ENCODE data around the gene IER3IP1.
"Not testable (repeated sequence)": the region's sequence is repeated elsewhere in the genome, so short reads cannot be mapped to it uniquely, and the experiment has no call there.

Gene IER3IP1

DNA sequence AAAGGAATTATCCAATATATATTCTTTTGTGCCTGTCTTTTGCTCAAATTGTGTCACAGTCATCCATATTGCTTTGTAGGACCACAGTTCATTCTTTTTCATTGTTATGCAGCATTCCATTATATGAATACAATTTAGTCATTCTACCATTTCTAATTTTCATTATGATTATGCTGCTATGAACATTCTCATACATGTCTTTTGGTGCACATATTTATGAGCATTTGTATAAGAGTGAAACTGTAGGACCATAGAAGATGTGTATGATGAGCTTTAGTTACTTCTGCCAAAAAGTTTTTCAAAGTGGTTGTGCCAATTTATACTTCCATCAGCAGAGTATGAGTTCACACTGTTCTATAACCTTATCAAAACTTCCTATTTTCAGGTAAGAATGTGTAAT, 7.7 kb downstream of the IER3IP1 start:
- in situ Hi-C loops (cut with HindIII; ENCODE audit: low pct_ligation_motif_present, low pct_unique_long_range_greater_than_20kb, low sequenced_read_pairs) = no loop called here
- DNase-seq = no peak

DNA sequence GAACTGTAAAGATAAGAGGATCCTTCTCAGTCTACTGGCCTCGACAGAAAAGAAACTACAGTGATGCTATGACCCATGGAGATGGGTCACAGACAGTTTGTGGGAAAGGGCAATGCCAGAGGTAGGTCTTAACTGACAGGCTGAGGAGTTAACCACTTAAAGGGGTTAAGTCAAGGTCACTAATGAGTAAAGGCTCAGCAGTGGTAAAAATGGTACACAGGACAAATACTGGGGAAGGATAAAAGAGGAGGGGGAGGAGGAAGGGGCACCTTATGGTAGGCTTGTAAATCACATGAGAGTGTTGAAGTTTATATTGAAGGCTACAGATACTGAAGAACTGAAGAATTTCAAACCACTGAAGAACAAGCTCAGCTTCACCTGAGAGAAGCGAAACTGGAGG, 9.9 kb downstream of the IER3IP1 start:
- DNase-seq = no peak

DNA sequence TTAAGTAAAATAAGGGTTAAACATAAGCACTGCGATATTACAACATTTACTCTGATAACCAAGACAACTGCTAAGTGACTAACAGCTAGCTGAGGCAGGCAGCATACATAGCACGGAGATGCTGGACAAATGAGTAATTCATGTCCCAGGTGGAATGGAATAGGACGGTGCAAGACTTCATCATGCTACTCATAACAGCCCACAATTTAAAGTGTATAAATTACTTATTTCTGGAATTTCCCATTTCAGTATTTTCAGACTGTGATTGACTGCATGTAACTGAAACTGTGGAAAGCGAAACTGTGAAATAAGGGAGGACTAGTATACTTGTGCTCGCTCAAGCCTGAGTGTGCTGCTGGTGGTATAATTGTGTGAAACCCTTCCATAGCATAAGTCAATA, 12.9 kb downstream of the IER3IP1 start:
- peak; percentile 69 for DNase-seq
- in situ Hi-C loops (cut with HindIII; ENCODE audit: low pct_ligation_motif_present, low pct_unique_long_range_greater_than_20kb, low sequenced_read_pairs) = no loop called here

More for the DNA sequence above, 9.9 kb downstream of the IER3IP1 start:
- in situ Hi-C loops (cut with HindIII; ENCODE audit: low pct_ligation_motif_present, low pct_unique_long_range_greater_than_20kb, low sequenced_read_pairs) = no loop called here

DNA sequence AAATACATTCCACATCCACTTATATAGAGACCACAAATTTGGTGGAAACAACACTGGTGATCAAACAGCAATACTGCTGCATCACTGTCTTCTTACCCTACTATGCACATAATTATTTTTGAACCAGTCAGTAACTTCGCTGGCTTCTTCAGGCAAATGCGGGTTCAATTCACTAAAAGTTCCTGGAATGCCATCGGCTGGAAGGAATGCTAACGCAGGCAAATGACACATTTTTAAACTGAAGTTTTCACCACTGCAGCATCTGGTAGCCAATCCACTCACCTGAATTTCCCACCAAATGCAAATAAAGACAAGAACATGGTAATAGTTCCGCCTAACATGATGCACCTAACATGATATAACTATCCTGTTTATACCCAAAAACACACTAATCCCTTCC, 15.9 kb downstream of the IER3IP1 start:
- DNase-seq = no peak
- in situ Hi-C loops (cut with HindIII; ENCODE audit: low pct_ligation_motif_present, low pct_unique_long_range_greater_than_20kb, low sequenced_read_pairs) = no loop called here

DNA sequence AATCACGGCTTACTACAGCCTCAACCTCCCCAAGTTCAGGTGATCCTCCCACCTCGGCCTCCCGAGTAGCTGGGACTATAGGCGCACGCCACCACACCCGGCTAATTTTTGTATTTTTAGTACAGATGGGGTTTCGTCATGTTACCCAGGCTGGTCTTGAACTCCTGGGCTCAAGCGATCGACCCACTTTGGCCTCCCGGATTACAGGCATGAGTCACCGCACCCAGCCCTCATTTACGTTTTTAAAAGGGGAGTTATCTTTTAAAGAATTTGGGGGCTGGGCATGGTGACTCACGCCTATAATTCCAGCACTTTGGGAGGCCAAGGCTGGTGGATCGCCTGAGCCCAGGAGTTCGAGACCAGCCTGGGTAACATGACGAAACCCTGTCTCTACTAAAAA, 17.8 kb downstream of the IER3IP1 start:
- DNase-seq; in situ Hi-C loops (cut with HindIII; ENCODE audit: low pct_ligation_motif_present, low pct_unique_long_range_greater_than_20kb, low sequenced_read_pairs): not testable (repeated sequence)

DNA sequence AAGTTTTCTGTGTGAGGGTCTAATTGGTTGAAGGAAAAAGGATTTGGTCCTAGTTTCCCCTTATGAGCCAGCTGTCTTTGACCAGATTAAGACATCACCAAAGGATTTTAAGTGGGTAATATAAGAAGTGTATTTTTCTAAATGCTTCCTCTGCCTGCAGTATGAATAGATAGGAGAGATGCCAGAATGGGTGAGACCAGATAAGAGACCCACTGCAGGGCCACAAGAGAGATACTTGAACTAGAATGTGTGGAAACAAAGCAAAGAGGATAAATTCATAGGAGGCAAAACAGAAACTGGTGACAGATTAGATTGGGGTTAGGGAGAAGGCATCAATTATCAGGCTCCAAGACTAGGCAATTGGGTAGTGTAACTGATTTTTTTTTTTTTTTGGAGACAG, 24.7 kb downstream of the IER3IP1 start:
- DNase-seq = no peak
- in situ Hi-C loops (cut with HindIII; ENCODE audit: low pct_ligation_motif_present, low pct_unique_long_range_greater_than_20kb, low sequenced_read_pairs) = no loop called here

DNA sequence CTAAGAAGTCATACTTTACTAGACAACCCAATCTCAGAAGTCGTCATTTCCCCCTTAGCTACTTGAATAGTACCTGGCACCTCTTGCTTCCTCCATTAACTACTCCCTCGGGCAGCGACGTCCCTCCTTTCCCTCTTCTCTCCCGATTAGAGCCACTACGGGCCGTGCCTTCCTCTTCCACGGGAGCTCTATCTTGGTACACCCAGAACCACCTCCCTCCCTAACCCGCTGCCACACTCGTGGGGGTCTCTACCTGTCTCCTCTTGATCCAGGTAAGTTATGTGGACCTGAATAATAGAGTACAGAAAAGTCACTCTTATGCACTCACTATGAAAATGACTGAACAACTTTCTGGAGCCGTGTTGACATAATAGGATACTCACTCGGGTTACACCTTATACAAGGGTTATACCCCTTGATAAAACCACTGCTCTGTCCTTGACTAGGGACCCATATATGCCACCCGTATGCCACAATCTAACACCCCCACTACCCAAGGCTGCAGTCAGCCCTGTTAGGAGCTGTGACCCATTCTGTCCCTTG, 25.3 kb downstream of the IER3IP1 start:
- in situ Hi-C loops (cut with HindIII; ENCODE audit: low pct_ligation_motif_present, low pct_unique_long_range_greater_than_20kb, low sequenced_read_pairs) = no loop called here
- DNase-seq = peak; percentile 22

DNA sequence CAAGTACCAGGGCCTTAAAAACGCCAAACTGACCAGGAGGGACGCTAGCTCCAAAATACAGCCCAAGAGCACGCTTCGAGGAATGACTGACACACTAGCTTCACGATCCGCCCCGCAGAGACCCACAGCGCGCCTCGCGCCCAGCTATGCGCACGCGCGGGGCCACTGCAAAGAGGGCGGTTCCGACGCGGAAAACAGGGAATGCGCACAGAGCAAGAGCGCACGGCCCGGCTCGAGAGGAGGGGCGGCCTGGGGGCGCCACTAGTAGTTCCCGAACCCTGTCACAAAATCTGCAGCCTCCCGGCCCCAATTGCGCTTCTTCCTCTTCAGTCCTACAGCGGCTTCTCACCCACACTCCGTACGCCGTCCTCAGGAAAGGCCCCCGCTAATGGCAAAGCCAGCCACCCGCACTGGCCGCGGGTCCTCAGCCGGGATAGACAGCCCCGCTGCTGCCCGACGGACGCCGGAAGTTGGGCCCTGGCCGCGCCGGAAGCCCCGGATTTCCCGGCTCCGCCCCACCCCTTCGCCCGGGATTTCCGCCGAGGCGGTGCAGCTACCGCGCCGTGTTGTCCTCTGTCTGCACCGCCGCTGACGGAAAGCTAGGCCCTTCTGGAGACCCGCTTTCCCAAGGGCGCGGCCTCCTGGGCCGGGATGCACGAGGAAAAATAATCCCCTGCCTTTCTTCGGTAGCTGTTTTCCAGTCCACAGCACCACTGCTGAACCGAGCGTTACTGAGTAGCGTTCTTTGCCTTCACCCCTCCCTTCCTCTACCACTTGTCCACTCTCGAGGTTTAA, 25.9 kb downstream of the IER3IP1 start, which contains the start of gene HDHD2:
HDHD2 (minus strand) TSS at position 472 of the 795 bp plus-strand sequence. CDS start 14,061 bp downstream, outside the sequence.
- peak; percentile 81 for DNase-seq
- in situ Hi-C loops (cut with HindIII; ENCODE audit: low pct_ligation_motif_present, low pct_unique_long_range_greater_than_20kb, low sequenced_read_pairs) = no loop called here

DNA sequence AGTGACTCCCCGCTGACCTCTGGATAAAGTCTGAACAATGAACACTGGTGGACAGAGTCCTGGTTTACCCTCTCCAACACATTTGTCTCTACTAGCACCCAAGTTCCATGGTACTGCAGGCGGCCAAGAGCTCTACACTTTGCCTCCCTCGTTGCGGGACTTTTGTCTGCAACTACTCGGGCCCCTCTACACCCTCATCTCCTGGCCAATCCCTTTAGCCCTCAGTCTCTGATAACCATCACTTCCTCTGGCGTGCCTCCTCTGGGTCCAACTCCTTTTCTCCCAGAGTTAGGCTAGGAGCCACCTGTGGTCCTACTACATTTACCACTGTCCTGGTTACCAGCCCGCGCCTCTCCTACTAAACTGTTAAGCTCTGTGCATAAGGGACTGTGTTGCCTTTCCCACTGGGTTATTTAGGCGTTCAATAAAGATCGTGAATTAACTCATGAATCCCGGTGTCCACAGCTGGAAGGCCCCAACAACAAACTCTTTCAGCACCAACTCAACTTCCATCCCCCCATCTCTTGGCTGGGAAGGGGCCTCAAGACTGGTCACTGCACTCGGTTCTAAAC, 26.6 kb downstream of the IER3IP1 start:
- DNase-seq = no peak
- in situ Hi-C loops (cut with HindIII; ENCODE audit: low pct_ligation_motif_present, low pct_unique_long_range_greater_than_20kb, low sequenced_read_pairs) = no loop called here

DNA sequence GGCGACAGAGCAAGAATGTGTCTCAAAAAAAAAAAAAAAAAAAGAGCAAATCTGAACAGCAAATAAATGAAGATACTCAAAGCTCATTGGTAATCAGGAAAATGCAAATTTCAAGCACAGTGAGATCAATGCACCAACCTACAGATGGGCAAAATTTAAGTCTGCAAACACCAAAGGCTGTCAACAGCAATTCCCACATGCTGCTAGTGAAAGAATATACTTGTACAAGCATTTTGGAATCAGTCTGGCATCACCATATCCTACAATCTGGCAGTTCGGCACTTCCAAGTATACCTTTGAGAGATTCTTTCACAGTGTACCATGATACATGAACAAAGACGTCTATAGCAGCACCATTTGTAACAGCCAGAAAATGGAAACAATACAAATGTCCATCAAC, 30.0 kb downstream of the IER3IP1 start:
- DNase-seq = no peak
- in situ Hi-C loops (cut with HindIII; ENCODE audit: low pct_ligation_motif_present, low pct_unique_long_range_greater_than_20kb, low sequenced_read_pairs) = no loop called here

DNA sequence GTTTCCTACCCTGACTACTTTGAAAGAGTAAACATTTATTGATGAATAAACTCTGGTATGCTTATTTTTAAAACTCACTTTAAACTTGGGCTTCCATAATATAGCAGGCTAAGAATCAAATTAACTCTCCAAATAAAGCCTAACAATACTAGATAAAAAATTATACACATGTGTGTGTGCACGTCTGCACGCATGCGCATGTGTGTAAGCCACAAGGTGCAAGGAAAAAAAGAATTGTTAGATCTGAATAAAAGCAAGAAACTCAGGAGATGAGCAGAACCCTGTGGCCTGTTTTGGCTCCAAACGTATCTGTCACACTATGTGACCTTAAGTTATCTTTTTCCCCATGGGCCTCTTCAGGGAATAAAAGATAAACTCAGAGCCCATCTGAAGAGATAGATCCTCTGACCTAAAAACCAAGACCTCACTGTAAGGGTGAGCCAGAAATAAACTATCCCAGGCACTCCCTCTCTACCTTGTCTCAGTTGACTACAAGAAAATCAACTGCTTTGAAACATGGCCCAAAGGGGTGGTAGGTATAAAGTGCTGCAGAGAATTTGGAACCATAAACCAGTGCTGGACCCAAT, 32.2 kb downstream of the IER3IP1 start:
- in situ Hi-C loops (cut with HindIII; ENCODE audit: low pct_ligation_motif_present, low pct_unique_long_range_greater_than_20kb, low sequenced_read_pairs) = no loop called here
- DNase-seq = no peak

DNA sequence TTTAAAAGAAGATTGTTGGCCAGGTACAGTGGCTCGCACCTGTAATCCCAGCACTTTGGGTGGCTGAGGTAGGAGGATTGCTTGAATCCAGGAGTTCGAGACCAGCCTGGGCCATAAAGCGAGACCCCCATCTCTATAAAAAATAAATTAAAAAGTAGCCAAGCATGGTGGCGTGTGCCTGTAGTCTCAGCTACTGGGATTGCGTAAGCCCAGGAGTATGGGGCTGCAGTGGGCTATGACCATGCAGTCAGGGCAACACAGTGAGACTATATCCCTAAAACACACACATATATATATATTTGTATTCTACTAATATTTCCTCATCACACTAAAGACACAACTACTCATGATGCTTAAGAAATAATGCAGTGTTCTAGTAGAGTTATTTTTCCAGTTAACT, 33.0 kb downstream of the IER3IP1 start:
- DNase-seq = no peak
- in situ Hi-C loops (cut with HindIII; ENCODE audit: low pct_ligation_motif_present, low pct_unique_long_range_greater_than_20kb, low sequenced_read_pairs) = no loop called here

DNA sequence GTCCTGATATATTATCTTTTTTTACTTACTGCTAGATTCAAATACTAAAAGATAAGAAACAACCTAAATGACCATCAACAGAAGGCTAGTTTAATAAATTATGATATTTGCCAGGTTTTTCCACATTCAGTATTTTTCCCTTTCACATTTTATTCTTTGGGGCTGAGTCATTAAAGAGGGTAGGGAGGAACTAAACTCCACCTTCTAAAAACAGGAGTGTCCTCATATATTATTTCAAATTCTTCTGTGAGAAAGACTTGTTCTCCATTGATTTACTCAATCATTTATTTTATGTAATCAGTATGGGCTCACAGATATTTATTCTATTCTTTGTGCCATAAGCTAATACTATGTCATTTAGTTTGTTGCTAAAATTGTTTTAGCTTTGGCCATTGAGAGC, 34.9 kb downstream of the IER3IP1 start:
- in situ Hi-C loops (cut with HindIII; ENCODE audit: low pct_ligation_motif_present, low pct_unique_long_range_greater_than_20kb, low sequenced_read_pairs) = no loop called here
- DNase-seq = no peak

DNA sequence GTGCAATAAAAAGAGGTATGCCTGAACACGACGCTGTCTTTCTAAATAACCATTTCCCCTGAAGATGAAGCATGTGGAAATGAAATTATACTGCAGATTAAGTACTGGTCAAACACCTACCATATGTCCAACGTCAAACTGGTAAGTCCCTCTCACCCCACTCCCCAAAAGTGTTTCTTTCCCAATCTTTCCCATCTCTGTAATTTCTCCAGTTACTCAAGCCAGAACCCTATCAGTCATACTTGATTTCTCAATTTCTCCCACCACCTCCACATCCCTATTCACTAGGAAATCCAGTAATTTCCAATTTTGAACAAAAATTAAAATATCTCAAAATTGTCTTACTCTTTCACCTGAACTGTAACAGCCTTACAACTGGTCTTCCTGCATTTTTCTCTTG, 55.0 kb downstream of the IER3IP1 start:
- in situ Hi-C loops (cut with HindIII; ENCODE audit: low pct_ligation_motif_present, low pct_unique_long_range_greater_than_20kb, low sequenced_read_pairs) = no loop called here
- DNase-seq = no peak

DNA sequence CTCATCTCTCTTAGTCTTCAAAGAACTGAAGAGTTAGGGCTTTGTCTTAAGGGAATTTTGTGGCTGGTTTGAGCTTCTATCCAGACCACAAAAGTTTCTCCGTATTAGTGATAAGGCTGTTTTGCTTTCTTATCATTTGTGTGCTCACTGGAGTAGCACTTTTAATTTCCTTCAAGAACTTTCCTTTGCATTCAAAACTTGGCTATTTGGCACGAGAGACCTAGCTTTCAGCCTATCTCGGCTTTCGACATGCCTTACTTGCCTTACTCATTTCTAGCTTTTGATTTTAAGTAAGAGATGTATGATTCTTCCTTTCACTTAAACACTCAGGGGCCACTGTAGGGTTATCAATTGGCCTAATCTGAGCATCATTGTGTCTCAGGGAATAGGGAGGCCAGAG, 55.7 kb downstream of the IER3IP1 start:
- in situ Hi-C loops (cut with HindIII; ENCODE audit: low pct_ligation_motif_present, low pct_unique_long_range_greater_than_20kb, low sequenced_read_pairs) = no loop called here
- DNase-seq = no peak

DNA sequence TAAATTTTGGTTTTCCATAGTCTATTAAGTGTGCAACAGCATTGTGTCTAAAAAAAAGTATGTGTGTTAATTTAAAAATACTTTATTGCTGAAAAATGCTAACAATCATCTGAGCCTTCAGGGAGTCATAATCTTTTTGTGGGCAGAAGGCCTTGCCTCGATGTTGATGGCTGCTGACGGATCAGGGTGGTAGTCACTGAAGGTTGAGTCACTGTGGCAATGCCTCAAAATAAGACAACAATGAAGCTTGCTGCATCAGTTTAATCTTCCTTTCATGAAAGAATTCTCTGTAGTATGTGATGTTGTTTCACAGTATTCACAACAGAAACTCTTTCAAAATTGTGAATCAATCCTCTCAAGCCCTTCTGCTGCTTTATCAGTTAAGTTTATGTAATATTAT, 57.2 kb downstream of the IER3IP1 start:
- in situ Hi-C loops (cut with HindIII; ENCODE audit: low pct_ligation_motif_present, low pct_unique_long_range_greater_than_20kb, low sequenced_read_pairs) = no loop called here
- no peak for DNase-seq

DNA sequence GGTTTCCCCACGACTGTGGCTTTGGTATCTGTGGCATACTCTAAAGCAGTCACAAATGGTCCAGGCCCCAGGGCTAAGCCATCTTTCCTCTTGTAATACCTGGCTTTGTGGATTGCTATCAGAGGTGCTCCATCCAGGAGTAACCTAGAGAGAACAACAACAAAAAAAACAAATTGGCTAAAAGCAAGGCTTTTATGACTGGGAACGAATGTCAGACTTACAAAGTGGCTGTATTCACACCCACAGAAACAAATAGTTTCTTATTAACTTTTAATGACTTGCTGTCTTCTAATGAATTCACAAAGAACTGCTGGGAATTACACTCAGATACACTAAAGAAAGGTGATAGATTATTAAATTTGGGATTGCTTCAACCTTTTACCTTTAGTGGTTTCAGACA, 61.0 kb downstream of the IER3IP1 start:
- no peak for DNase-seq
- in situ Hi-C loops (cut with HindIII; ENCODE audit: low pct_ligation_motif_present, low pct_unique_long_range_greater_than_20kb, low sequenced_read_pairs) = no loop called here

DNA sequence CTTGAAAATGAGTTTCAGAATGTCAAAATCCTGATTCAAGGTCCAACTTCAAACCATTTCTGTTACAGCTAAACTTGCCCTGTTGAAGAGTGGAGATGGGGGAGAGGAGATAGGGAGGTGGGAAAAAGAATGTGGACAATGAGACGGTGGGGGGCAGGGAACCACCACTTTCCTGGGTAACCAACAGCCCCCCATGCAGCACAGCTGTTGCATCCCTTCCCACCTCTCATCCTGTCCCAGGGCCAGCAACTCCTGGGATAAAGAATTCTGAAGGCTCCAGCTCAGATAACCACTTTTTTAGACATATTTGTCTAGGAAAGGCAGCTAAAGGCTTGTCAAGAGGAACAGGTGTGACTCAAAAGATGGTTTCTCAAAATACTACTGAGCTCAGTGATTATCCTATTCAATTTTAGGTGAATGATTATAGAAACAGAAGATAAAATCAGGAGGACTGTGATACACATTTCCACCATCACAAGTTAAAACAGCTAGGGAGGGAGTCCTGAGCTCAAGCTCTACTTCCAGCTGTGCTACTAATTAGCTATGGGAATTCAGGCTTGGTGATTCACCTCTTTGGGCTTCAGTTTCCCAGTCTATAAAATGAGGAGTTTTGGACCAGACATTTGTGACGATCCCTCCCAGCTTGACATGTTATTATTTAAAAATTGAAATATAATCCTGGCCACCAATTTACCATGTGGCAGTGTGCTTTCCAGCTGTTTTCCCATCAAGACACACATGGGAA, 62.2 kb downstream of the IER3IP1 start:
- in situ Hi-C loops (cut with HindIII; ENCODE audit: low pct_ligation_motif_present, low pct_unique_long_range_greater_than_20kb, low sequenced_read_pairs) = no loop called here
- DNase-seq = no peak
